Measurements from ENCODE around the gene PLPPR1.

PLPPR1 gene

DNA sequence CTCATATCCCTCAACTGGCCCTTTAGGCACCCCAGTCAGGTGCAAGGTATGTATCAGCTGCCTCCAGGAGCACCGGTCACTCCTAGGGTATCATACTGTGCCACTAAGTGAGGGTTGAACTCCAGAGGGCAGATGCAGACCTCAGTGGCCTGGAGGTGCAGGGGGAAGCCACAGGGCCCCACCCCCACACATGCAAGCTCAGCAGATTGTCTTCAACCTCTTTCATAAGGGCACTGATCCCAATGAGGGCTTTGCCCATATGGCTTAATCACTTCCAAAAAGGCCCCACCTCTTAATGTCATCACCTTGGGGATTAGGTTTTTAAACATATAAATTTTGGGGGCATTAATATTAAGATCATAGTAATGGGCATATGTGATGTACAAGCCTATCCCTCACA lies 328.1 kb downstream of the PLPPR1 start:
- no peak for TF ChIP-seq JUND (IDR thresholded peaks at IDR 0.05; ENCODE audit: low read depth)
- in situ Hi-C loops (cut with HindIII; ENCODE audit: low pct_unique_long_range_greater_than_20kb, low sequenced_read_pairs): no loop called here
- DNase-seq (ENCODE audit: low read depth in 1 of 2, low spot score in 1 of 2): no peak

GRCh38 chr9:101359679-101360078 lies 331.2 kb downstream of the PLPPR1 start:
- DNase-seq (ENCODE audit: low read depth in 1 of 2, low spot score in 1 of 2): no peak
- in situ Hi-C loops (cut with HindIII; ENCODE audit: low pct_unique_long_range_greater_than_20kb, low sequenced_read_pairs): no loop called here
- no peak for TF ChIP-seq JUND (IDR thresholded peaks at IDR 0.05; ENCODE audit: low read depth)

- DNase-seq (ENCODE audit: low read depth in 1 of 2, low spot score in 1 of 2): no peak
- in situ Hi-C loops (cut with HindIII; ENCODE audit: low pct_unique_long_range_greater_than_20kb, low sequenced_read_pairs): no loop called here
- TF ChIP-seq JUND (IDR thresholded peaks at IDR 0.05; ENCODE audit: low read depth): no peak
Measured at GRCh38 chr9:101360647-101361046, 332.1 kb downstream of the PLPPR1 start.

- no peak for TF ChIP-seq JUND (IDR thresholded peaks at IDR 0.05; ENCODE audit: low read depth)
- in situ Hi-C loops (cut with HindIII; ENCODE audit: low pct_unique_long_range_greater_than_20kb, low sequenced_read_pairs): no loop called here
- no peak for DNase-seq (ENCODE audit: low read depth in 1 of 2, low spot score in 1 of 2)
Measured at GRCh38 chr9:101362450-101362849, 333.9 kb downstream of the PLPPR1 start.

DNA sequence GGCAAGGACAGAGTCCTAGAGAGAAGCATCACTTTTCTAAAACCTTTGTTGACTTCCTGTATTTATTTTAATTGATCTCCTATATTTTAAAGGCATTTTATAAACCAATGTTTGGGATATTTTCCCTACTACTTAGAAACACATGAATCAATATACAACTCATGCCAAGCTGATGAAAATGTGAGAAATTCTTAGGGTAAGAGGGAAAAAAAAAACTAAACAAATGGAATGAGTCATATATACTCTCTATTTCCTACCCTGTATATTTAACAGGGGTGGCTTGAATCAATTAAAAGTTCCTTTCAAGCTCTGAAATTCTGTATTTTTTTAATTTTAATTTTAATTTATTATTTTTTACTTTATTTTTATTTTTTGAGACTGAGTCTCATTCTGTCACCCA lies 336.7 kb downstream of the PLPPR1 start:
- in situ Hi-C loops (cut with HindIII; ENCODE audit: low pct_unique_long_range_greater_than_20kb, low sequenced_read_pairs): no loop called here
- TF ChIP-seq JUND (IDR thresholded peaks at IDR 0.05; ENCODE audit: low read depth): no peak
- no peak for DNase-seq (ENCODE audit: low read depth in 1 of 2, low spot score in 1 of 2)

GRCh38 chr9:101366038-101366756 lies 337.7 kb downstream of the PLPPR1 start:
- in situ Hi-C loops (cut with HindIII; ENCODE audit: low pct_unique_long_range_greater_than_20kb, low sequenced_read_pairs): no loop called here
- no peak for TF ChIP-seq JUND (IDR thresholded peaks at IDR 0.05; ENCODE audit: low read depth)
- DNase-seq (ENCODE audit: low read depth in 1 of 2, low spot score in 1 of 2): no peak

GRCh38 chr9:101367323-101367722 lies 338.8 kb downstream of the PLPPR1 start:
- no peak for DNase-seq (ENCODE audit: low read depth in 1 of 2, low spot score in 1 of 2)
- TF ChIP-seq JUND (IDR thresholded peaks at IDR 0.05; ENCODE audit: low read depth): no peak
- in situ Hi-C loops (cut with HindIII; ENCODE audit: low pct_unique_long_range_greater_than_20kb, low sequenced_read_pairs): no loop called here

- in situ Hi-C loops (cut with HindIII; ENCODE audit: low pct_unique_long_range_greater_than_20kb, low sequenced_read_pairs): no loop called here
- no peak for DNase-seq (ENCODE audit: low read depth in 1 of 2, low spot score in 1 of 2)
- TF ChIP-seq JUND (IDR thresholded peaks at IDR 0.05; ENCODE audit: low read depth): no peak
Measured at GRCh38 chr9:101369286-101369685, 340.8 kb downstream of the PLPPR1 start.

DNA sequence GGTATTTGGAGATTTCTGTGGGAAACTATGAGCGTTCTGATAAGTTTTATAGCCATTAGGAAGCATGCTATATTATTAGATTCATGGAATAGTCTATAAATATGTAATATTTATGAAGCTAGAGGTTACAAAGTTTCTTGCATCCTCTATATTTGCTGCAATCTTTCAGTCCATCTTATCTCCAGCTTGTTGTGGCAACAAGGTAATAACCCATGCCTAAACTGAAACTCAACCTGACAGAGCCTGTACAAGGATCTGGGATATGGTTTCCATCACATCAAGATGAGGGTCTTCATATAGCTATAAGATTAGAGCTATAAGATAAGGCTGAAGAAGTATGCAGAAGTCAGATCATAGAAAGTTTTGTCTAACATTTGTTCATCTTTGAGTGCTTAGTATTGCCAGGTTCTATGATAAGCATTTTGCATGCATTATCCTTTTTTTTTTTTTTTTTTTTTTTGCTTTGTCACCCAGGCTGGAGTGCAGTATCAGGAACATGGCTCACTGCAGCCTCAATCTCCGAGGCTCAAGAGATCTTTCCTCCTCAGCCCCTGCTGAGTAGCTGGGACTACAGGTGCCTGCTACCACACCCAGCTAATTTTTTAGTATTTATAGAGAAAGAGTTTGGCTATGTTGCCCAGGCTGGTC lies 341.5 kb downstream of the PLPPR1 start:
- no peak for DNase-seq (ENCODE audit: low read depth in 1 of 2, low spot score in 1 of 2)

GRCh38 chr9:101371813-101372212 lies 343.3 kb downstream of the PLPPR1 start:
- no peak for DNase-seq (ENCODE audit: low read depth in 1 of 2, low spot score in 1 of 2)
- in situ Hi-C loops (cut with HindIII; ENCODE audit: low pct_unique_long_range_greater_than_20kb, low sequenced_read_pairs): no loop called here
- TF ChIP-seq JUND (IDR thresholded peaks at IDR 0.05; ENCODE audit: low read depth): no peak

More for the DNA sequence above, 341.5 kb downstream of the PLPPR1 start:
- no peak for TF ChIP-seq JUND (IDR thresholded peaks at IDR 0.05; ENCODE audit: low read depth)
- in situ Hi-C loops (cut with HindIII; ENCODE audit: low pct_unique_long_range_greater_than_20kb, low sequenced_read_pairs): no loop called here

DNA sequence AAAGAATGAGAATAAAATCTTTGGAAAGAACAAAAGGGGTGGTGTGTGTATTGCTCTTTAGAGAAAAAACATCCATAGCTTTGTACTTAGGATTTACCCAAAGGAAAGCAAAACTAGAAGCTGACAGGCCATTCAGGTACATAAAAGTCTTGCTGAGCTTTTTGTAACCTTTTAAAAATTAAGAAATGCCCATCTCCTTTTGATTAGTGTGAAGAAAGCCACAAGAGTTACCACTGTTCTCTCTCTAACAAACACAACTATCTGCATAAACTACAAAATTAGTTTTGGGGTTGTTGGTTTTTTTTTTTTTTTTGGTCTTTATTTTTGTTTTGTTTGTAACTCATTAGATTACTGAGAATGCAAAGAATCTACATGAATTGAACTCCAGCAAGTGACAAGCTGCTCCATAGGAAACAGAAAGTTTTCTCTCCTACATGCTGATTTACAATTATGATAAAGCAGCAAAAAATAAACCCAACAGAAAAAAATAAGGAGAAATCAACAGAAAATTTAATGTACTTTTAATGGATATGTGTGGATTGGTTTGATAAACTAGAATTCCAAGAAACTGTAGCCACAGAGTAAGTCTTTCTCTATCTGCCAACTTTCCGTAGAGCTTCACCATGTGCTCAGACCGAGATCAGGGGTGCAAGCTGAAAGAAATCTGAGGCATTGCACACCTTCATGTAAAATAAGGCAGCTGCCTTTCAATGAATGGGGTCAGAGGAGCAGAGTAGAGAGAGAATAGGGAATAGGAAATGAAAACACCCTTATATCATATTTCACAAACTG lies 344.0 kb downstream of the PLPPR1 start:
- no peak for TF ChIP-seq JUND (IDR thresholded peaks at IDR 0.05; ENCODE audit: low read depth)
- in situ Hi-C loops (cut with HindIII; ENCODE audit: low pct_unique_long_range_greater_than_20kb, low sequenced_read_pairs): no loop called here
- no peak for DNase-seq (ENCODE audit: low read depth in 1 of 2, low spot score in 1 of 2)

All from T47D (cell line).